HepG2 (cell line): Measurements from ENCODE around the gene RAP1A. TPM values are rescaled to one million over a fixed set of nuclear protein-coding genes. Genes with fewer than 3 reads are reported as not detected.

ENCODE experiments used
- CHD4 ChIP-seq: fragments of 200-600 bp; sonication (generic); IDR thresholded peaks from 2 replicates; pipeline ENCODE4 v1.7.0; 2017; ENCODE audit warnings: mild to moderate bottlenecking, low read length, borderline replicate concordance
- ELF3 ChIP-seq: IDR thresholded peaks from 2 replicates; pipeline ENCODE4 v1.6.1; 2016; ENCODE audit warnings: missing genetic modification reagents, missing compliant biosample characterization
- ERF ChIP-seq: IDR thresholded peaks from 2 replicates; pipeline ENCODE4 v1.6.1; 2018; ENCODE audit warnings: missing biosample characterization, missing genetic modification reagents
- ESRRA ChIP-seq: sonication (generic); formaldehyde crosslinking; IDR thresholded peaks from 2 replicates; pipeline ENCODE4 v1.5.1; 2020; ENCODE audit warnings: mild to moderate bottlenecking, low read depth, missing genetic modification reagents
- ETV6 ChIP-seq: sonication (generic); formaldehyde crosslinking; conservative IDR thresholded peaks from 2 replicates; pipeline ENCODE4 v1.4.0; 2020; ENCODE audit warnings: missing genetic modification reagents
- GABPA ChIP-seq, 2 experiments: IDR thresholded peaks; 2 replicates each; pipeline ENCODE4 v1.6.1; 2011 to 2016; ENCODE audit warnings: low read depth in 2 of 2, low read length in 1 of 2, missing biosample characterization in 1 of 2, missing genetic modification characterization in 1 of 2
- IKZF1 ChIP-seq: fragments of 450-650 bp; IDR thresholded peaks from 2 replicates; pipeline ENCODE4 v1.7.1; 2016
- KDM3A ChIP-seq: IDR thresholded peaks from 2 replicates; pipeline ENCODE4 v1.6.1; 2018; ENCODE audit warnings: low read depth, missing compliant biosample characterization
- MED1 ChIP-seq: sonication (generic); formaldehyde crosslinking; IDR thresholded peaks from 2 replicates; pipeline ENCODE4 v1.4.0; 2020; ENCODE audit warnings: missing genetic modification reagents
- SALL1 ChIP-seq: sonication (generic); formaldehyde crosslinking; IDR thresholded peaks from 2 replicates; pipeline ENCODE4 v1.8.0; 2022; ENCODE audit warnings: mild to moderate bottlenecking, missing genetic modification reagents
- THAP11 ChIP-seq: IDR thresholded peaks from 2 replicates; pipeline ENCODE4 v1.6.1; 2016; ENCODE audit warnings: missing biosample characterization, missing genetic modification reagents
- TOPORS ChIP-seq: sonication (generic); formaldehyde crosslinking; IDR thresholded peaks from 2 replicates; pipeline ENCODE4 v1.8.0; 2023; ENCODE audit warnings: mild to moderate bottlenecking, missing genetic modification reagents
- ZNF367 ChIP-seq: sonication (generic); formaldehyde crosslinking; IDR thresholded peaks from 2 replicates; pipeline ENCODE4 v1.4.0; 2020; ENCODE audit warnings: missing genetic modification reagents, borderline replicate concordance
- ZNF430 ChIP-seq: sonication (generic); formaldehyde crosslinking; IDR thresholded peaks from 2 replicates; pipeline ENCODE4 v1.9.0; 2021; ENCODE audit warnings: mild to moderate bottlenecking, missing genetic modification reagents
- ZNF674 ChIP-seq: sonication (generic); formaldehyde crosslinking; IDR thresholded peaks from 2 replicates; pipeline ENCODE4 v1.5.0; 2020; ENCODE audit warnings: low read depth, mild to moderate bottlenecking, missing genetic modification reagents
- polyA plus RNA-seq, 8 experiments: library from polyadenylated mRNA; depleted of rRNA in 3 of 8; stranded (reverse) in 7 of 8; unstranded in 1 of 8; fragments of >200 nt; fragmentation: Illumina TruSeq in 4 of 8; extraction: Trizol in 4 of 8; gene quantifications; 2 replicates each; pipeline versions ENCODE4 v1.2.1 to v1.2.3, GENCODE V29; 2011 to 2016; ENCODE audit warnings: low read depth in 4 of 8, missing spikeins in 1 of 8, mixed read lengths in 1 of 8; ENCODE audit not compliant: insufficient read depth in 1 of 8
- total RNA-seq, 5 experiments: library from RNA; depleted of rRNA; stranded (reverse); fragments of >200 nt; fragmentation: Illumina TruSeq; extraction: Trizol; gene quantifications; 2 replicates each; pipeline ENCODE4 v1.2.3, GENCODE V29; 2016; ENCODE audit warnings: low read depth in 1 of 5
- TF ChIP-seq, protein P1 (sequence below): sonication (generic); formaldehyde crosslinking; IDR thresholded peaks from 2 replicates; pipeline ENCODE4 v1.4.0; 2020; ENCODE audit warnings: mild to moderate bottlenecking, missing genetic modification reagents
- TF ChIP-seq, protein P2 (sequence below): IDR thresholded peaks from 2 replicates; pipeline ENCODE4 v1.6.1; 2016
- TF ChIP-seq, protein P3 (sequence below): sonication (generic); formaldehyde crosslinking; IDR thresholded peaks from 2 replicates; pipeline ENCODE4 v1.4.0; 2020; ENCODE audit warnings: missing genetic modification reagents
- TF ChIP-seq, protein P4 (sequence below), 2 experiments: sonication (generic) in 1 of 2; formaldehyde crosslinking in 1 of 2; IDR thresholded peaks; 2 replicates each; pipeline versions ENCODE4 v1.4.0 to v1.6.1; 2018 to 2020; ENCODE audit warnings: missing genetic modification reagents in 2 of 2, borderline replicate concordance in 1 of 2, low read depth in 1 of 2, mild to moderate bottlenecking in 1 of 2, missing biosample characterization in 1 of 2

Gene RAP1A
- total and polyA plus RNA-seq, 2 of the 13 experiments (the other 11 are each of a cell fraction or from before 2014, with no cell fraction given): 19.0 to 20.7 TPM

DNA sequence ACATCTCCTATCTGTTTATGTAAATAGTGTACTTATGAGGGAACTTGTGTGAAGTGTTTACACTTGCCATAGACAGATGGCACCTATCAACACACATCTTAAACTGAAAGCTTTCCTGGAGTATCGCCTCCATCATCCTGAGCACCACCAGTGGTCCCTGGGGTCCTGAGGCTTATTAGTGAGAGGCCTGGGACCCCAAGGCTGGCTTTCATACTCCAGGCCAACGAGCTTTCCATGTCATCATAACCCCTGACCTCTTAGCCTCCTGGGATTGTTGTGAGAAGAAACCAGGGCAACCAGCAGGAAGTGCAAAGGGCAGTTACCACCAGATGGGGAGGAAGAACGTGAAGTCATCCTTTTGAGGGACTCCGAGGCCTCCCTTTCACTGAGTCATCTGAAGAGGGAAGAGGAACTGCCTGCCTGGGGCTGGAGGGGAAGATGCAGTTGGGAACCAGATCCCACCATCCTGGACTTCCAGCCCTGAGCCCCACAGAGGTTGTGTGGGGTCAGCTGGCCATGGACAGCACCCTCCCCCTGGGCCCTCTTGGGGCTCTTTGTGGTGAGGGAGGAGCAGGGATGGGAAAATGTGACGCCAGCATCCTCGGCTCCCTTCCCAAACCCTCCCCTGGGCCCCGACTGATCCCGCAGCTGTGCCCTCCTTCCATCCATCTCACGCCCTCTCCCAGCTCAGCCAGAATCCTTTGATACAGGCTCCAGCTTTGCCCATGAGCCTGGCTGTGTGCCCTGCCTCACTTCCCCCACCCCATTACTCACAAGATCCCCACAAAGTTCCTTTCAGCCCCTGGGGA, 113.8 kb downstream of the RAP1A start (continued):
- TF ChIP-seq SALL1 (CRISPR knock-in tag) (peak; percentile 82), TOPORS (CRISPR knock-in tag) (no peak), KDM3A (CRISPR knock-in tag) (no peak), ZNF430 (0 out of 2 replicates have a peak, but pooled peaks have one; percentile 51), ERF (CRISPR knock-in tag) (0 out of 2 replicates have a peak, but pooled peaks have one; percentile 21), ETV6 (CRISPR knock-in tag) (peak; percentile 54; the same call in 1 of the 2 replicates), THAP11 (peak; percentile 47), ZNF367 (no peak), ELF3 (peak; percentile 93), MED1 (CRISPR knock-in tag) (peak; percentile 75), ESRRA (no peak), GABPA (IDR thresholded peaks at IDR 0.05; ENCODE audit: low read depth, low read length) (no peak), GABPA (CRISPR knock-in tag; IDR thresholded peaks at IDR 0.05; ENCODE audit: low read depth) (peak; percentile 75), CHD4 (peak; percentile 75; the same call in 1 of the 2 replicates), IKZF1 (no peak), ZNF674 (CRISPR knock-in tag) (no peak)
- TF ChIP-seq, protein P1, sequence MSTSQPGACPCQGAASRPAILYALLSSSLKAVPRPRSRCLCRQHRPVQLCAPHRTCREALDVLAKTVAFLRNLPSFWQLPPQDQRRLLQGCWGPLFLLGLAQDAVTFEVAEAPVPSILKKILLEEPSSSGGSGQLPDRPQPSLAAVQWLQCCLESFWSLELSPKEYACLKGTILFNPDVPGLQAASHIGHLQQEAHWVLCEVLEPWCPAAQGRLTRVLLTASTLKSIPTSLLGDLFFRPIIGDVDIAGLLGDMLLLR (CRISPR knock-in tag): no peak
- TF ChIP-seq, protein P2, sequence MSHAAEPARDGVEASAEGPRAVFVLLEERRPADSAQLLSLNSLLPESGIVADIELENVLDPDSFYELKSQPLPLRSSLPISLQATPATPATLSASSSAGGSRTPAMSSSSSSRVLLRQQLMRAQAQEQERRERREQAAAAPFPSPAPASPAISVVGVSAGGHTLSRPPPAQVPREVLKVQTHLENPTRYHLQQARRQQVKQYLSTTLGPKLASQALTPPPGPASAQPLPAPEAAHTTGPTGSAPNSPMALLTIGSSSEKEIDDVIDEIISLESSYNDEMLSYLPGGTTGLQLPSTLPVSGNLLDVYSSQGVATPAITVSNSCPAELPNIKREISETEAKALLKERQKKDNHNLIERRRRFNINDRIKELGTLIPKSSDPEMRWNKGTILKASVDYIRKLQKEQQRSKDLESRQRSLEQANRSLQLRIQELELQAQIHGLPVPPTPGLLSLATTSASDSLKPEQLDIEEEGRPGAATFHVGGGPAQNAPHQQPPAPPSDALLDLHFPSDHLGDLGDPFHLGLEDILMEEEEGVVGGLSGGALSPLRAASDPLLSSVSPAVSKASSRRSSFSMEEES: peak; percentile 41; the same call in 1 of the 2 replicates
- TF ChIP-seq, protein P3, sequence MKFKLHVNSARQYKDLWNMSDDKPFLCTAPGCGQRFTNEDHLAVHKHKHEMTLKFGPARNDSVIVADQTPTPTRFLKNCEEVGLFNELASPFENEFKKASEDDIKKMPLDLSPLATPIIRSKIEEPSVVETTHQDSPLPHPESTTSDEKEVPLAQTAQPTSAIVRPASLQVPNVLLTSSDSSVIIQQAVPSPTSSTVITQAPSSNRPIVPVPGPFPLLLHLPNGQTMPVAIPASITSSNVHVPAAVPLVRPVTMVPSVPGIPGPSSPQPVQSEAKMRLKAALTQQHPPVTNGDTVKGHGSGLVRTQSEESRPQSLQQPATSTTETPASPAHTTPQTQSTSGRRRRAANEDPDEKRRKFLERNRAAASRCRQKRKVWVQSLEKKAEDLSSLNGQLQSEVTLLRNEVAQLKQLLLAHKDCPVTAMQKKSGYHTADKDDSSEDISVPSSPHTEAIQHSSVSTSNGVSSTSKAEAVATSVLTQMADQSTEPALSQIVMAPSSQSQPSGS (CRISPR knock-in tag): peak; percentile 55; the same call in 1 of the 2 replicates
- TF ChIP-seq, protein P4, sequence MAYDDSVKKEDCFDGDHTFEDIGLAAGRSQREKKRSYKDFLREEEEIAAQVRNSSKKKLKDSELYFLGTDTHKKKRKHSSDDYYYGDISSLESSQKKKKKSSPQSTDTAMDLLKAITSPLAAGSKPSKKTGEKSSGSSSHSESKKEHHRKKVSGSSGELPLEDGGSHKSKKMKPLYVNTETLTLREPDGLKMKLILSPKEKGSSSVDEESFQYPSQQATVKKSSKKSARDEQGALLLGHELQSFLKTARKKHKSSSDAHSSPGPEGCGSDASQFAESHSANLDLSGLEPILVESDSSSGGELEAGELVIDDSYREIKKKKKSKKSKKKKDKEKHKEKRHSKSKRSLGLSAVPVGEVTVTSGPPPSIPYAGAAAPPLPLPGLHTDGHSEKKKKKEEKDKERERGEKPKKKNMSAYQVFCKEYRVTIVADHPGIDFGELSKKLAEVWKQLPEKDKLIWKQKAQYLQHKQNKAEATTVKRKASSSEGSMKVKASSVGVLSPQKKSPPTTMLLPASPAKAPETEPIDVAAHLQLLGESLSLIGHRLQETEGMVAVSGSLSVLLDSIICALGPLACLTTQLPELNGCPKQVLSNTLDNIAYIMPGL (CRISPR knock-in tag; IDR thresholded peaks at IDR 0.05; ENCODE audit: borderline replicate concordance in 1 of 2, low read depth in 1 of 2): 0 out of 4 replicates have a peak, but pooled peaks of 1 of the 2 experiments have one; percentile 25
